GM21786 (cell line): ENCODE results near the gene UBTD2.
"Not testable (repeated sequence)": the region's sequence is repeated elsewhere in the genome, so short reads cannot be mapped to it uniquely, and the experiment has no call there.

Experiments used
- ATAC-seq: cut with Tn5 transposase; IDR thresholded peaks from one replicate; pipeline ENCODE4 v1.9.1; 2021; ENCODE audit not compliant: unreplicated experiment

Gene UBTD2

GRCh38 chr5:172252501-172252900 lies 31.1 kb downstream of the UBTD2 start:
- no peak for ATAC-seq

DNA sequence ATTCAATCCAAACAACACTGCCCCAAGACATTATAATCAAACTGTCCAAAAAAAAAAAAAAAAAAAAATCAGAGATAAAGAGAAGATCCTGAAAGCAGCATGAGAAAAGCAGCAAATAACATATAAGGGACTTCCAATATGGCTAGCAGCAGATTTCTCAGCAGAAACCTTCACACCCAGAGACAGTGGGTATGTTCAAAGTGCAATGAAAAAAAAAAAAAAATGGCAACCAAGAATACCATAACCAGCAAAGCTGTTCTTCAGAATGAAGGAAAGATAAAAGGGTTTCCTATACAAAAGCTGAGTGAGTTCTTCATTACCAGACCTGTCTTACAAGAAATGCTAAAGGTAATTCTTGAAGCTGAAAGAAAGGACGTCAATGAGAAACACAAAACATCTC lies 32.1 kb downstream of the UBTD2 start:
- no peak for ATAC-seq

DNA sequence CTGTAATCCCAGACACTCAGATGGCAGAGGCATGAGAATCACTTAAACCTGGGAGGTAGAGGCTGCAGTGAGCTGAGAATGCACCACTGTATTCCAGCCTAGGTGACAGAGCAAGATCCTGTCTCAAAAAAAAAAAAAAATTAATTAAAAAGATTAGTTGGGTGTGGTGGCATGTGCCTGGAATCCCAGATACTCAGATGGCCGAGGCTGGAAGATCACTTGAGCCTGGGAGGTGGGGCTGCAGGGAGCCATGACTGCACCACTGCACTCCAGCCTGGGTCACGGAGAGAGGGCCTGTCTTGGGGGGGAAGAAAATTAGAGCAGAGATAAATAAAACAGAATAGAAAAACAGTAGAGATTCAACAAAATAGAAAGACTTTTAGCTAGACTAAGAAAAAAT lies 34.9 kb downstream of the UBTD2 start:
- ATAC-seq = no peak

DNA sequence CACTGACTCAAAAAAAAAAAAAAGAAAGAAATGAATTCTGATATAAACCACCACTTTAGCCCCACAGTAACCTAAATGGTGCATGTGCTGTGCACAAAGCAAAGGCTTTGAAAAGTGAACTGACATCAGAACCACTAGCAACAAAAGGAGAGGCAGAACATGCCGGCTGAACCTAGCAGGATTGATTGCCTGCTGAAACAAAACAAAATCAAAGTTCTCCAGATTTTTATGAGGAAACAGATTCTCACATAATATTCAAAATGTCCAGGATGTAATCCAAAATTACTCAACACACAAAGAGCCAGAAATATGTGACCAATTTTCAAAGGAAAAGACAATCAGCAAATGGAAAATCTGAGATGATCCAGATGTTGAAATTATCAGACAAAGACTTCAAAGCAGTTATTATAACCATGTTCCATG lies 37.9 kb downstream of the UBTD2 start:
- ATAC-seq = no peak

- no peak for ATAC-seq
Observed at GRCh38 chr5:172245046-172245445, 38.5 kb downstream of the UBTD2 start.

GRCh38 chr5:172243302-172243701 lies 40.3 kb downstream of the UBTD2 start:
- ATAC-seq = no peak

GRCh38 chr5:172238334-172238733 lies 45.2 kb downstream of the UBTD2 start:
- ATAC-seq = no peak

DNA sequence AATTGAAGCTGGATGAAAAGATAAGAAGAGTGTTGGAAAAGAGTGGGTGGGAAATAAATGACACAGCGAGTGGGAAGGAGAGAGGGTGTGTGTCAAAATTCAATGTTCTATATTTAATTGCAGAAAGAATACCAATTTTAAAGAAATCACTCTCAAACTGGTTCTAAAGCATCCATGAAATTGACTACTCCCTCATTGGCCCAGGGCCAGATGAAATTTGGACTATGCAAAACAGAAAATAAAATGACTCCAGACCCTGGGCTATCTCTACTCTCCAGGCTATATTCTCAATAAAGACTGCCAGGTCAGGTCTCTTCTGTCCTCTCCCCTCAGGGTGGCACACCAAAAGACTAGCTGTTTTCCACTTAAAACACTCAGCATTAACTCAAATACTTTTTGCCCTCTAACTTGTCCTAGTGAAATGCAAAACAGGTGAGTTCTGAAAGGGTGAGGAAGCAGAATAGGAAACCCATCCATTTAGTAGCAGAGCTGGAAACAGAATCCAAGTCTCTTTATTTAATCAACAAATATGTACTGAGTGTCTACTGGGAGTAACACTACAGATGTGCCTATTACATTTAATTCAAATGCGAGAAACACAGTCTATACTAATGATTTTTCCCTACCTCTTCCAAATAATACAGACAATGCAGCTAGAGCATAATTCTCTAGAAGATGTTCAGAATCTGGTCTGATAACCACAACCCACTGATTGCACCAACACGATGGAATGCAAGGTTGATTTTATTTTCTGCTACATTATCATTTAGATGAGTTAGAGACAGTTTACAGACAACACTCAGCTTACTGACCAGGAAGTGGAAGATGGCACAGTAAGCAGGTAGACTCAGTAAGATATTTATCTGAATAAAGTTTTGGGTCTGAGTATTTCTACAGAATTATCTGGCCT lies 47.5 kb downstream of the UBTD2 start:
- ATAC-seq = no peak

GRCh38 chr5:172235132-172235780 lies 48.3 kb downstream of the UBTD2 start:
- peak; percentile 63 for ATAC-seq

GRCh38 chr5:172234031-172234430 lies 49.5 kb downstream of the UBTD2 start:
- no peak for ATAC-seq

- ATAC-seq = no peak
Observed at GRCh38 chr5:172229904-172230303, 53.7 kb downstream of the UBTD2 start.

GRCh38 chr5:172224996-172225395 lies 58.6 kb downstream of the UBTD2 start:
- no peak for ATAC-seq

GRCh38 chr5:172223901-172224873 lies 59.4 kb downstream of the UBTD2 start:
- peak; percentile 73 for ATAC-seq

GRCh38 chr5:172219296-172219695 lies 64.3 kb downstream of the UBTD2 start:
- no peak for ATAC-seq

DNA sequence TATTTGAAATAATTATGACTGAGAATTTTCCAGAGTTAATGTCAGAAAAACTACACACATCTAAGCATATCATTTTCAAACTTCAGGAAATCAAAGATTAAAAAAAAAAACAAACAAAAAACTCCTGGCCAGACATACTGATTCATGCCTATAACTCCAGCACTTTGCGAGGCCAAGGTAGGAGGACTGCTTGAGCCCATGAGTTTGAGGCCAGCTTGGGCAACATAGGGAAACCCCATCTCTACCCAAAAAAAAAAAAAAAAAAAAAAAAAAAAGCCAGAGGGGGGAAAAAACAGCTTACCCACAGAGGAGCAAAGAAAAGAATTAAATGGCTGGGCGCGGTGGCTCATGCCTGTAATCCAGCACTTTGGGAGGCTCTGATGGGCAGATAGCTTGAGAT lies 67.2 kb downstream of the UBTD2 start:
- ATAC-seq = no peak

DNA sequence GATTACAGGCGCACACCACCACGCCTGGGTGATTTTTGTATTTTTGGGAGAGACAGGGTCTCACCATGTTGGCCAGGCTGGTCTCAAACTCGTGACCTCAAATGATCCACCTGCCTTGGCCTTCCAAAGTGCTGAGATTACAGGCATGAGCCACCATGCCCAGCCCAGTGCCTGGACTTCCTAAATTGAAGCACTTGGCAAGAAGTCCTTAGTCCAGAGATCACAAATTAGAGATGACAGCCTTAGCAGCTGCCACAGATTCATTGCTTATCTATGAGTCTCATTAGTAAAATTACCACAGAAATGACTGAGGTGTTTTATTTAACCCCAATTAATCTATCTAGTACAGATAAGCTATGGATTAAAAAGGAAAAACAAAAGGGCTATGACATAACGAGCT lies 70.4 kb downstream of the UBTD2 start:
- ATAC-seq = no peak

GRCh38 chr5:172211676-172212075 lies 71.9 kb downstream of the UBTD2 start:
- ATAC-seq = no peak

DNA sequence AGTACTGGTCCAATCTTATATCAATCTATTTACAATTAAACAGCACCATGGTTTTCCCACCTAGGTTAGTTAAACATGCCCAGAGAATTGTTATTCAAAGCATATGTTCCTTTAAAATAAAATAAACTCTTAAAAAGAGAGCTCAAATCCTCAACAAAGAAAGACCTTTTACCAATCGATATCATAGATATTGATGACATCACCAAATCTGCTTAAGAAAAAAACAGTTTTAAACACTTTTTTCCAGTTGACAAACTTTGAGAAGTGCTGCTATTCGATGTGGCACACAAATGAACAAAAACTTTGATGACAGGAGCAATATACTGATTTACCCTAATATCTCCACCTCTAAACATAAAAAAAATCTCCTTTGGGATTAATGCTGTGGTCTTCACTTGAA lies 73.8 kb downstream of the UBTD2 start:
- no peak for ATAC-seq

GRCh38 chr5:172207511-172207910 lies 76.1 kb downstream of the UBTD2 start:
- ATAC-seq = no peak

DNA sequence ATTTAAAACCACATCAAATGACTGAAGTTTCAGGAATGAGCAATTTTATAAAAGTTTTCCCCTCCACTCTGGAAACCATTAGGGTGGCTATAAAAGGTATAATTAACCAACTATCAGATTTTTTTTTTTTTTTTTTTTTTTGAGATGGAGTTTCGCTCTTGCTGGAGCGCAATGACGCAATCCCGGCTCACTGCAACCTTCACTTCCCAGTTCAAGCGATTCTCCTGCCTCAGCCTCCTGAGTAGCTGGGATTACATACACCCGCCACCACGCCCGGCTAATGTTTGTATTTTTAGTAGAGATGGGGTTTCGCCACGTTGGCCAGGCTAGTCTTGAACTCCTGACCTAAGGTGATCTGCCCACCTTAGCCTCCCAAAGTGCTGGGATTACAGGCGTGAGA lies 77.6 kb downstream of the UBTD2 start:
- not testable (repeated sequence) for ATAC-seq

DNA sequence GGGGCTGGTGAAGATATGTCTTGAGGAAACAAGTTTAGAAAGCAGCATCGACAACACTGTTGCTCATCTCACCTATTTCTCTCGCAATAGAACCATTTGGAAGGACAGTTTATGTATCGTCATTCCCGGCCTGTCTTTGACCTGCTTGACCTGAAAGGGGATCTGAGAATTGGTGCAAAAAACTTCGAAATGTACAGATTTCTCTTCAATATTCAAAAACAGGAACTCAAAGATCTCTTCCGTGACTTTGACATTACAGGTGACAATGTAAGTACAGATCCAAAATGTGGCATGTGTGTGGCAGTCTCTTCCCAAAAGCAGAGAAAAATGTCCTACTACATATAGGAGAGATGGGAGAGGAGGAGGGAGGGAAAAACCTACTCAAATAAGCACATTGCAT lies 83.1 kb downstream of the UBTD2 start:
- no peak for ATAC-seq
